Lung (tissue), 12 donors: ENCODE data around the gene TTLL13. TPM values are rescaled to one million over a fixed set of nuclear protein-coding genes. Genes with fewer than 3 reads are reported as not detected.

Experiments used
- ATAC-seq: fragments of 200-7000 bp; cut with Tn5 transposase; one replicate; pipeline ENCODE4 v1.9.1; 2020; ENCODE audit warnings: moderate number of reproducible peaks; ENCODE audit not compliant: insufficient read depth, low FRiP score
- DNase-seq, 3 donors: peaks; one replicate each; pipeline ENCODE4 v3.0.0-alpha.2; 2013 to 2017
- H3K27ac ChIP-seq, 2 donors: one replicate each; pipeline ENCODE4 v1.5.1; 2013; ENCODE audit warnings: mild to moderate bottlenecking in 2 of 2, moderate library complexity in 2 of 2, control low read depth in 1 of 2, inconsistent platforms in 1 of 2, low read depth in 1 of 2, low read length in 1 of 2
- H3K27me3 ChIP-seq, 3 donors: one replicate each; pipeline ENCODE4 v1.5.1; 2013; ENCODE audit warnings: low read length in 2 of 3; ENCODE audit not compliant: control insufficient read depth in 3 of 3, insufficient read depth in 3 of 3
- H3K36me3 ChIP-seq, 4 donors: one replicate each; pipeline ENCODE4 v1.5.1; 2013; ENCODE audit warnings: low read length in 4 of 4, mild to moderate bottlenecking in 1 of 4, moderate library complexity in 1 of 4; ENCODE audit not compliant: control insufficient read depth in 4 of 4, insufficient read depth in 4 of 4
- H3K4me1 ChIP-seq, 5 donors: one replicate each; pipeline ENCODE4 v1.5.1; 2013; ENCODE audit warnings: low read length in 5 of 5, mild to moderate bottlenecking in 2 of 5, moderate library complexity in 1 of 5; ENCODE audit not compliant: control insufficient read depth in 5 of 5, insufficient read depth in 5 of 5
- H3K4me3 ChIP-seq: one replicate; pipeline ENCODE4 v1.5.1; 2013; ENCODE audit warnings: mild to moderate bottlenecking, control low read depth, moderate library complexity
- H3K9ac ChIP-seq, 2 donors: one replicate each; pipeline ENCODE4 v1.5.1; 2013; ENCODE audit warnings: low read length in 2 of 2, control low read depth in 1 of 2; ENCODE audit not compliant: insufficient read depth in 1 of 2
- H3K9me3 ChIP-seq, 4 donors: one replicate each; pipeline ENCODE4 v1.5.1; 2013; ENCODE audit warnings: low read length in 3 of 4, mild to moderate bottlenecking in 1 of 4, moderate library complexity in 1 of 4; ENCODE audit not compliant: control insufficient read depth in 4 of 4, insufficient read depth in 3 of 4
- WGBS, 2 donors: extraction: QIAGEN DNeasy Blood & Tissue Kit; methylation state at CpG; one replicate each; pipeline ENCODE4 v1.1.7; 2013; 5-methylcytosine and 5-hydroxymethylcytosine counted together
- polyA plus RNA-seq, 2 donors: library from polyadenylated mRNA; stranded (reverse); fragments of 200-250 nt; gene quantifications; one replicate each; pipeline ENCODE4 v1.2.1, GENCODE V29; 2013
- total RNA-seq, 2 donors: library from RNA; depleted of rRNA in 1 of 2; stranded (reverse); fragments of >200 nt in 1 of 2; gene quantifications; one replicate each; pipeline ENCODE4 v1.2.1, GENCODE V29; 2014 to 2021
- TF ChIP-seq, protein P1 (sequence below): IDR thresholded peaks from 2 replicates; pipeline ENCODE4 v1.5.1; 2012; ENCODE audit warnings: mild to moderate bottlenecking; ENCODE audit errors: control extremely low read depth, extremely low read depth
- donor health status: control.
- donor health status: control.
- donor health status: Bipolar disorder and iron deficiency.
- donor health status: healthy.
- donor health status: DM: yes; HTN: yes; CAD: no.

The TTLL13 gene
- total and polyA plus RNA-seq, 4 donors, result 0.11 to 1.4 (median 0.23) TPM

DNA sequence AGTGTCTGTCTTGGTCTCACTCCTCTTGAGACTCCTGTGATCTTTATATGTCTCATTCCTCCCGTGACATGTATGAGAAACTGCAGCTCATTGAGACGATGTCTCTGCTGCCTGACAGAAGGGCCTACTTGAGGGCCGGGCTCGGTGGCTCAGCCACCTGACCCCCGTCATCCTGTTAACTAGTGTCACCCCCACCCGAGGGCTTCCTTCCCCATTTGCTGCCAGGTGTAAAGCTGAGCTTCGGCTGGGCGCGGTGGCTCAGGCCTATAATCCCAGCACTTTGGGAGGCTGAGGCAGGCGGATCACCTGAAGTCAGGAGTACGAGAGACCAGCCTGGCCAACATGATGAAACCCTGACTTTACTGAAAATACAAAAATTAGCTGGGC is 35.5 kb upstream of the TTLL13 start:
- no peak for DNase-seq
- Histone ChIP-seq H3K27me3 (no peaks in the 10 kb centered on the region), H3K4me1 (peaks cover 0 to 11% (median 2%) of the 10 kb centered on the region in 5 donors), H3K27ac (peak overlapping the region in 1 of 2 donors; percentile 68), H3K9ac (no peak overlapping the region), H3K9me3 (no peaks in the 10 kb centered on the region), H3K36me3 (peaks cover 1 to 12% (median 3%) of the 10 kb centered on the region in 4 donors), H3K4me3 (no peak overlapping the region)
- TF ChIP-seq, protein P1, sequence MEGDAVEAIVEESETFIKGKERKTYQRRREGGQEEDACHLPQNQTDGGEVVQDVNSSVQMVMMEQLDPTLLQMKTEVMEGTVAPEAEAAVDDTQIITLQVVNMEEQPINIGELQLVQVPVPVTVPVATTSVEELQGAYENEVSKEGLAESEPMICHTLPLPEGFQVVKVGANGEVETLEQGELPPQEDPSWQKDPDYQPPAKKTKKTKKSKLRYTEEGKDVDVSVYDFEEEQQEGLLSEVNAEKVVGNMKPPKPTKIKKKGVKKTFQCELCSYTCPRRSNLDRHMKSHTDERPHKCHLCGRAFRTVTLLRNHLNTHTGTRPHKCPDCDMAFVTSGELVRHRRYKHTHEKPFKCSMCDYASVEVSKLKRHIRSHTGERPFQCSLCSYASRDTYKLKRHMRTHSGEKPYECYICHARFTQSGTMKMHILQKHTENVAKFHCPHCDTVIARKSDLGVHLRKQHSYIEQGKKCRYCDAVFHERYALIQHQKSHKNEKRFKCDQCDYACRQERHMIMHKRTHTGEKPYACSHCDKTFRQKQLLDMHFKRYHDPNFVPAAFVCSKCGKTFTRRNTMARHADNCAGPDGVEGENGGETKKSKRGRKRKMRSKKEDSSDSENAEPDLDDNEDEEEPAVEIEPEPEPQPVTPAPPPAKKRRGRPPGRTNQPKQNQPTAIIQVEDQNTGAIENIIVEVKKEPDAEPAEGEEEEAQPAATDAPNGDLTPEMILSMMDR, result no peak
- 45 to 66% methylated on average over 11 of the region's 11 CpGs for WGBS, 2 donors
- no peak for ATAC-seq

DNA sequence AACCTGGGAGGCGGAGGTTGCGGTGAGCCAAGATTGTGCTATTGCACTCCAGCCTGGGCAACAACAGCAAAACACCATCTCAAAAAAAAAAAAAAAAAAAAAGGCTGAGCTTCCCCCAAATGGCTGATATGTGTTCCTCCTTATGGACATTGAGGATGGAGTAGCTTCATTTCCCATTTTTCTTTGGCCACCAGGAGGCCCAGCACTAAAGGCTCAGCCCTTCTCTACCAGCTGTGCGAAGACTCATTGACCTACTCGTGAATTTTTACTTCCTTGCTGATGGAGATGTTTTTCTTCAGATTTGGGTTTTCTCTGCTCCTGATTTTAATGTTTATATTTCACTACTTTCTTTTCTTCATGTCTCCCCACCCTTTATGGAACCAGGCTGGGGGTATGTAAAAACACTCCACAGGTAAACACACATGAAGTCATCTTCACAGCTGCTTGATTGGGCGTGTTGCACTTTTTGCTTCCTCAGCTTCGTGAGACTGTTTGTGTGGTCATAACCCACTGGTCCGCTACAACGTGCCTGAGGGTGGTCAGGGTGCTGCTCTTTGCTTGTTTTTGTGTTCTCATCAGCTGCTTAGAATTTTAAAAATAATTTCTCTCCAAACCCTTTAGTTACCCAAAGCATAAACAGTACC is 34.7 kb upstream of the TTLL13 start:
- TF ChIP-seq, protein P1, result no peak
- H3K4me3 ChIP-seq, result no peak overlapping the region
- 74 to 75% methylated on average over 8 of the region's 8 CpGs for WGBS, 2 donors
- H3K4me1 ChIP-seq, result peaks cover 0 to 11% (median 2%) of the 10 kb centered on the region in 5 donors
- no peak overlapping the region for H3K27ac ChIP-seq
- H3K9ac ChIP-seq, result no peak overlapping the region
- H3K27me3 ChIP-seq, result no peaks in the 10 kb centered on the region
- DNase-seq, result peak in 2 of 3 donors; percentile 17 to 18
- no peak for ATAC-seq
- peaks cover 0 to 12% (median 3%) of the 10 kb centered on the region in 4 donors for H3K36me3 ChIP-seq
- no peaks in the 10 kb centered on the region for H3K9me3 ChIP-seq

DNA sequence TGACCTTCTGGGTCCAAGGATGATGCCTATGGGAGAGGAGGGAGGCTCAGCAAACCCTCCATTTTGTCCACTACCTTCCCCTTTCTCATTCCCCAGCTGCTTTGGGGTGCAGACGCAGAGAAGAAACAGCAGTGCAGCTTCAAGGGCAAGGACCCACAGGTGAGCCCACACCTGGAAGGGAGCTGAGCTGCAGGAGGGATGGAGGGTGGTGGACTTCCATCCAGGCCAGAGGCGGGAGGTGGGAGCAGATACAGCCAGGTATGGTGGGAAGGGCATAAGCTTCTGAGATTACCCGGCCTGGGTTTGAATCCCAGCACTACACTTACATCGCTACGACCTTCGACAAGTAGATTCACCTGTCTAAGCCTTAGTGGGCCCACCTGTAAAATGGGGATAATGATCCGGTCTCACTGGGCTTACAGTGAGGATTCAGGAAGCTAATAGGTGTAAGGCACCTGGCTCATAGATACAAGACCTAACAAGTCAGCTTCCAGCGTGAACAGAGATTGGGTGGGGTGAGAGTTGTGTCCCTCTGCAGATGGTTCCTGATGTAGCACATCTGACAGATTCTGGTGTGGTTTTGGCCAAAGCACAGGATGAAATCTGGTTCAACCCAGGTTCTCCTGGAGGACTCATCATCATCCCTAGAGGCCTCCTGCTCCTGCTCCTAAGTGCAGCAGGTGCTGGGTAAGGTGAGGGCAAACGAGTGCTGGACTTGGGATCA is 31.5 kb upstream of the TTLL13 start:
- 88 to 96% methylated on average over 9 of the region's 9 CpGs for WGBS, 2 donors
- Histone ChIP-seq H3K36me3 (peaks cover 0 to 12% (median 1%) of the 10 kb centered on the region in 4 donors), H3K4me3 (no peak overlapping the region), H3K4me1 (peaks cover 0 to 11% (median 0%) of the 10 kb centered on the region in 5 donors), H3K9ac (no peak overlapping the region), H3K27ac (no peak overlapping the region), H3K9me3 (no peaks in the 10 kb centered on the region), H3K27me3 (no peaks in the 10 kb centered on the region)
- DNase-seq (no peak), ATAC-seq (no peak)
- TF ChIP-seq, protein P1, result no peak
